ENCODE data around the gene CEP164. TPM values are rescaled to one million over a fixed set of nuclear protein-coding genes. Genes with fewer than 3 reads are reported as not detected.

Gene CEP164
- polyA plus RNA-seq, 3 donors = 4.3 to 32.1 (median 8.0) TPM

GRCh38 chr11:117313828-117314768 is 13.6 kb upstream of the CEP164 start:
- intact Hi-C loops (cut with micrococcal nuclease) = no loop called here
- H3K27me3 Mint-ChIP-seq (ENCODE audit: low read depth in 3 of 3) = peaks cover 11 to 29% (median 17%) of the 10 kb centered on the region in 3 donors
- DNase-seq = no peak
- Histone ChIP-seq H3K9me3 (replicated peaks in 1 of 2; ENCODE audit: control insufficient read depth in 1 of 2, insufficient read depth in 1 of 2, low read length in 2 of 2) (no peaks in the 10 kb centered on the region), H3K27ac (ENCODE audit: low read depth in 1 of 2, low read length in 2 of 2) (no peak overlapping the region), H4K20me1 (ENCODE audit: insufficient read depth, low read length) (no peaks in the 10 kb centered on the region), H3K4me3 (replicated peaks in 1 of 3; ENCODE audit: low read depth in 2 of 3, low read length in 3 of 3) (peak overlapping the region in 1 of 3 experiments; percentile 83), H3K36me3 (replicated peaks in 1 of 2; ENCODE audit: control insufficient read depth in 1 of 2, insufficient read depth in 2 of 2, low read length in 2 of 2) (no peaks in the 10 kb centered on the region), H3K27me3 (ENCODE audit: control insufficient read depth in 2 of 2, insufficient read depth in 2 of 2, low read length in 2 of 2) (peaks cover 5 to 10% of the 10 kb centered on the region in 2 donors), H2AFZ (ENCODE audit: insufficient read depth, low read depth, low read length, poor library complexity, severe bottlenecking) (peak overlapping the region; percentile 98), H3K4me1 (ENCODE audit: control insufficient read depth in 1 of 2, insufficient read depth in 2 of 2, low read length in 2 of 2) (peaks cover 37 to 39% of the 10 kb centered on the region in 2 donors), H3K79me2 (ENCODE audit: insufficient read depth, low read length) (peaks cover 6% of the 10 kb centered on the region), H3K4me2 (replicated peaks; ENCODE audit: extremely low read depth, low read length, poor library complexity, severe bottlenecking) (peak overlapping the region; percentile 87), H3K9ac (ENCODE audit: insufficient read depth, low read length, poor library complexity, severe bottlenecking) (peak overlapping the region; percentile 66)
- peak overlapping the region; percentile 91 to 92 for H3K4me3 Mint-ChIP-seq
- no peak for TF ChIP-seq CTCF (IDR thresholded peaks at IDR 0.05)
- H3K9me3 Mint-ChIP-seq = peaks cover 0 to 3% (median 0%) of the 10 kb centered on the region in 7 donors
- 62% methylated on average over 10 of the region's 14 CpGs for WGBS (ENCODE audit: insufficient coverage)
- H3K36me3 Mint-ChIP-seq = peaks cover 3% of the 10 kb centered on the region in 2 donors
- peak overlapping the region in 4 of 7 donors; percentile 5 to 58 (median 55) for H3K27ac Mint-ChIP-seq
- H3K4me1 Mint-ChIP-seq = peaks cover 36% of the 10 kb centered on the region

- H3K27me3 ChIP-seq (ENCODE audit: control insufficient read depth in 2 of 2, insufficient read depth in 2 of 2, low read length in 2 of 2) = peaks cover 5 to 10% of the 10 kb centered on the region in 2 donors
- H3K4me1 ChIP-seq (ENCODE audit: control insufficient read depth in 1 of 2, insufficient read depth in 2 of 2, low read length in 2 of 2) = peaks cover 37 to 39% of the 10 kb centered on the region in 2 donors
- peak overlapping the region; percentile 66 for H3K9ac ChIP-seq (ENCODE audit: insufficient read depth, low read length, poor library complexity, severe bottlenecking)
- H3K4me2 ChIP-seq (replicated peaks; ENCODE audit: extremely low read depth, low read length, poor library complexity, severe bottlenecking) = peak overlapping the region; percentile 87
- H4K20me1 ChIP-seq (ENCODE audit: insufficient read depth, low read length) = no peaks in the 10 kb centered on the region
- Mint-ChIP-seq H3K4me3 (peak overlapping the region; percentile 91 to 92), H3K4me1 (peaks cover 36% of the 10 kb centered on the region), H3K9me3 (peaks cover 0 to 3% (median 0%) of the 10 kb centered on the region in 7 donors), H3K27ac (peak overlapping the region in 3 of 7 donors; percentile 26 to 54 (median 41)), H3K27me3 (ENCODE audit: low read depth in 3 of 3) (peaks cover 11 to 29% (median 17%) of the 10 kb centered on the region in 3 donors), H3K36me3 (peaks cover 3% of the 10 kb centered on the region in 2 donors)
- no peak overlapping the region for H3K27ac ChIP-seq (ENCODE audit: low read depth in 1 of 2, low read length in 2 of 2)
- peak overlapping the region; percentile 98 for H2AFZ ChIP-seq (ENCODE audit: insufficient read depth, low read depth, low read length, poor library complexity, severe bottlenecking)
- no peaks in the 10 kb centered on the region for H3K36me3 ChIP-seq (replicated peaks in 1 of 2; ENCODE audit: control insufficient read depth in 1 of 2, insufficient read depth in 2 of 2, low read length in 2 of 2)
- 4% methylated on average over 9 of the region's 10 CpGs for WGBS (ENCODE audit: insufficient coverage)
- DNase-seq = no peak
- no peaks in the 10 kb centered on the region for H3K9me3 ChIP-seq (replicated peaks in 1 of 2; ENCODE audit: control insufficient read depth in 1 of 2, insufficient read depth in 1 of 2, low read length in 2 of 2)
- TF ChIP-seq CTCF (IDR thresholded peaks at IDR 0.05) = no peak
- peaks cover 6% of the 10 kb centered on the region for H3K79me2 ChIP-seq (ENCODE audit: insufficient read depth, low read length)
- H3K4me3 ChIP-seq (replicated peaks in 1 of 3; ENCODE audit: low read depth in 2 of 3, low read length in 3 of 3) = peak overlapping the region; percentile 51 to 83 (median 57)
- intact Hi-C loops (cut with micrococcal nuclease) = no loop called here
These were observed 12.8 kb upstream of the CEP164 start for GRCh38 chr11:117314840-117315239.
